H9 (cell line): ENCODE results near the gene TGFA. TPM values are rescaled to one million over a fixed set of nuclear protein-coding genes. Genes with fewer than 3 reads are reported as not detected.
A peak's percentile ranks its signal among the peaks of the same experiment; 100 is the strongest.

Source experiments
- DNase-seq: peaks from one replicate; pipeline ENCODE4 v3.0.0-alpha.2; 2017
- H2AFZ ChIP-seq: one replicate; pipeline ENCODE4 v1.6.1; 2013; ENCODE audit warnings: mild to moderate bottlenecking, low read length, control low read depth, moderate library complexity
- H2AK5ac ChIP-seq: 2 replicates; pipeline ENCODE4 v1.6.1; 2013; ENCODE audit warnings: low read length, control low read depth, mixed read lengths; ENCODE audit not compliant: insufficient read length
- H2BK120ac ChIP-seq: one replicate; pipeline ENCODE4 v1.6.1; 2013; ENCODE audit warnings: low read depth, mild to moderate bottlenecking, low read length, control low read depth, inconsistent platforms; ENCODE audit not compliant: poor library complexity, severe bottlenecking
- H2BK12ac ChIP-seq: 2 replicates; pipeline ENCODE4 v1.6.1; 2013; ENCODE audit warnings: low read length, control low read depth, mixed read lengths, low read depth; ENCODE audit not compliant: insufficient read length
- H2BK15ac ChIP-seq: 2 replicates; pipeline ENCODE4 v1.6.1; 2013; ENCODE audit warnings: low read depth, low read length, control low read depth
- H2BK20ac ChIP-seq: one replicate; pipeline ENCODE4 v1.6.1; 2013; ENCODE audit warnings: low read depth, mild to moderate bottlenecking, low read length, control low read depth, inconsistent platforms; ENCODE audit not compliant: poor library complexity, severe bottlenecking
- H2BK5ac ChIP-seq: 2 replicates; pipeline ENCODE4 v1.6.1; 2013; ENCODE audit warnings: low read length, control low read depth, mixed read lengths; ENCODE audit not compliant: insufficient read length
- H3K14ac ChIP-seq: 2 replicates; pipeline ENCODE4 v1.6.1; 2013; ENCODE audit warnings: low read length, control low read depth; ENCODE audit not compliant: insufficient read depth
- H3K18ac ChIP-seq: 2 replicates; pipeline ENCODE4 v1.6.1; 2013; ENCODE audit warnings: low read depth, mild to moderate bottlenecking, mixed read lengths, low read length, control low read depth; ENCODE audit not compliant: insufficient read length
- H3K23ac ChIP-seq: 2 replicates; pipeline ENCODE4 v1.6.1; 2013; ENCODE audit warnings: low read length, control low read depth, mixed read lengths, low read depth; ENCODE audit not compliant: insufficient read length
- H3K23me2 ChIP-seq: 2 replicates; pipeline ENCODE4 v1.6.1; 2013; ENCODE audit warnings: low read depth, mild to moderate bottlenecking, mixed read lengths, low read length, control low read depth; ENCODE audit not compliant: insufficient read length, poor library complexity, severe bottlenecking
- H3K27ac ChIP-seq: 2 replicates; pipeline ENCODE4 v1.5.1; 2013; ENCODE audit warnings: low read length, control low read depth, mixed read lengths, low read depth; ENCODE audit not compliant: insufficient read length
- H3K27me3 ChIP-seq: 2 replicates; pipeline ENCODE4 v1.6.1; 2013; ENCODE audit warnings: low read length, control low read depth, inconsistent platforms; ENCODE audit not compliant: insufficient read depth
- H3K4ac ChIP-seq: 2 replicates; pipeline ENCODE4 v1.6.1; 2013; ENCODE audit warnings: low read depth, mild to moderate bottlenecking, control low read depth, inconsistent platforms, low read length, moderate library complexity
- H3K4me1 ChIP-seq: 2 replicates; pipeline ENCODE4 v1.6.1; 2013; ENCODE audit warnings: low read length, control low read depth, inconsistent platforms; ENCODE audit not compliant: insufficient read depth
- H3K4me2 ChIP-seq: 2 replicates; pipeline ENCODE4 v1.6.1; 2013; ENCODE audit warnings: low read length, control low read depth, mixed read lengths; ENCODE audit not compliant: insufficient read length, insufficient read depth
- H3K56ac ChIP-seq: 2 replicates; pipeline ENCODE4 v1.6.1; 2013; ENCODE audit warnings: low read depth, mild to moderate bottlenecking, mixed read lengths, low read length, control low read depth; ENCODE audit not compliant: insufficient read length
- H3K79me1 ChIP-seq: 2 replicates; pipeline ENCODE4 v1.6.1; 2013; ENCODE audit warnings: low read depth, mild to moderate bottlenecking, moderate library complexity, low read length, control low read depth, inconsistent platforms; ENCODE audit not compliant: insufficient read depth, poor library complexity, severe bottlenecking
- H3K79me2 ChIP-seq: 2 replicates; pipeline ENCODE4 v1.6.1; 2013; ENCODE audit warnings: low read length, control low read depth, inconsistent platforms; ENCODE audit not compliant: insufficient read depth
- H3K9ac ChIP-seq: 2 replicates; pipeline ENCODE4 v1.6.1; 2013; ENCODE audit warnings: low read length, control low read depth, mixed read lengths; ENCODE audit not compliant: insufficient read length; ENCODE audit errors: extremely low read depth
- H3K9me3 ChIP-seq: one replicate; pipeline ENCODE4 v1.6.1; 2013; ENCODE audit warnings: low read depth, low read length, inconsistent platforms; ENCODE audit not compliant: control insufficient read depth
- H3T11ph ChIP-seq: one replicate; pipeline ENCODE4 v1.6.1; 2013; ENCODE audit warnings: mild to moderate bottlenecking, low read length, control low read depth, inconsistent platforms
- H4K20me1 ChIP-seq: one replicate; pipeline ENCODE4 v1.6.1; 2013; ENCODE audit not compliant: control insufficient read depth, insufficient read length, insufficient read depth
- H4K5ac ChIP-seq: 2 replicates; pipeline ENCODE4 v1.6.1; 2013; ENCODE audit warnings: low read depth, mild to moderate bottlenecking, mixed read lengths, low read length, control low read depth; ENCODE audit not compliant: insufficient read length
- H4K8ac ChIP-seq: replicated peaks from 2 replicates; pipeline ENCODE4 v1.6.1; 2013; ENCODE audit warnings: low read length, control low read depth, mixed read lengths, low read depth; ENCODE audit not compliant: insufficient read length
- H4K91ac ChIP-seq: 2 replicates; pipeline ENCODE4 v1.6.1; 2013; ENCODE audit warnings: low read depth, mild to moderate bottlenecking, moderate library complexity, mixed read lengths, low read length, control low read depth; ENCODE audit not compliant: insufficient read length
- H3K27ac Mint-ChIP-seq, 3 experiments: 2 replicates in 2 of 3; 3 replicates in 1 of 3; pipeline ENCODE4 v1.8.0; 2020 to 2021; ENCODE audit warnings: mixed read lengths in 3 of 3, mild to moderate bottlenecking in 1 of 3, moderate library complexity in 1 of 3
- H3K27me3 Mint-ChIP-seq: 2 replicates; pipeline ENCODE4 v1.8.0; 2021; ENCODE audit warnings: low read depth, mild to moderate bottlenecking, moderate library complexity, mixed read lengths
- H3K36me3 Mint-ChIP-seq, 3 experiments: 2 replicates in 2 of 3; 3 replicates in 1 of 3; pipeline ENCODE4 v1.8.0; 2020 to 2021; ENCODE audit warnings: low read depth in 3 of 3, mixed read lengths in 3 of 3; ENCODE audit not compliant: insufficient read depth in 1 of 3
- H3K4me1 Mint-ChIP-seq, 2 experiments: 2 replicates each; pipeline ENCODE4 v1.8.0; 2020; ENCODE audit warnings: mixed read lengths in 2 of 2
- H3K4me3 Mint-ChIP-seq, 2 experiments: 2 replicates in 1 of 2; 3 replicates in 1 of 2; pipeline ENCODE4 v1.8.0; 2020 to 2021; ENCODE audit warnings: mild to moderate bottlenecking in 2 of 2, mixed read lengths in 2 of 2, moderate library complexity in 1 of 2
- H3K9me3 Mint-ChIP-seq, 2 experiments: 2 replicates in 1 of 2; 3 replicates in 1 of 2; pipeline ENCODE4 v1.8.0; 2020; ENCODE audit warnings: mild to moderate bottlenecking in 2 of 2, mixed read lengths in 2 of 2, moderate library complexity in 1 of 2
- CTCF ChIP-seq: fragments of 200-600 bp; sonication (generic); conservative IDR thresholded peaks from 3 replicates; pipeline ENCODE4 v1.8.0; 2021; ENCODE audit warnings: antibody characterized with exemption, mild to moderate bottlenecking
- WGBS: extraction: QIAGEN DNeasy Blood & Tissue Kit; methylation state at CpG from one replicate; pipeline ENCODE4 v1.1.7; 2013; ENCODE audit warnings: missing lambda C conversion rate, low lambda C conversion rate, mixed read lengths; ENCODE audit not compliant: insufficient read length; ENCODE audit errors: extremely low coverage; 5-methylcytosine and 5-hydroxymethylcytosine counted together
- total RNA-seq: library from RNA; stranded (reverse); gene quantifications from 2 replicates; pipeline ENCODE4 v1.2.1, GENCODE V29; 2021

Gene TGFA
- total RNA-seq, 1 experiment from 2014 or later: 3.3 TPM

DNA sequence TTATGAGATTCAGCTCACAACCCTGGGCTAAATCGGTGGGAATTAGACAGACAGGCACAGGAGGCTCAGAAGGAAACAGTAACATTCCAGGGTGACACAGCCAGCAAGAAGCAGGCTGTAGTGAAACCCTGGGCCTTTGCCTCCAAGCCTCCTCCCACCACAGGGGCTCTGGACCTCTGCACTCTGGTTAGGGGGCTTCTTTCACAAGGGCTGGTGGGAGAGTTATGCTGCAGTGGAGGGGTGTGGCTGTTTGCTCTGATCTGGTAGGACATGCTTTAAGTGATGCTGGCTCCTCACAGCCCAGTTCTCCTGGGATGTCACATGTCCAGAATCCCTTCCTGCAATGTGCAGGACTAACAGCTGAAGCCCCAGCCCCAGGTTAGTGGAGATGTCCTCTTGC lies 109.9 kb downstream of the TGFA start:
- no peaks in the 10 kb centered on the region for H3K27me3 ChIP-seq
- H3K23me2 ChIP-seq: no peaks in the 10 kb centered on the region
- no peak overlapping the region for H4K5ac ChIP-seq
- H3T11ph ChIP-seq: no peak overlapping the region
- H3K56ac ChIP-seq: no peak overlapping the region
- DNase-seq: peak; percentile 17
- H2BK5ac ChIP-seq: no peak overlapping the region
- H3K79me2 ChIP-seq: no peaks in the 10 kb centered on the region
- Mint-ChIP-seq H3K27ac (no peak overlapping the region), H3K36me3 (no peaks in the 10 kb centered on the region), H3K4me1 (no peaks in the 10 kb centered on the region), H3K4me3 (no peak overlapping the region), H3K9me3 (no peaks in the 10 kb centered on the region), H3K27me3 (peaks cover 4% of the 10 kb centered on the region)
- no peak overlapping the region for H3K23ac ChIP-seq
- H2AK5ac ChIP-seq: no peak overlapping the region
- no peaks in the 10 kb centered on the region for H3K79me1 ChIP-seq
- no peak overlapping the region for H4K91ac ChIP-seq
- no peak overlapping the region for H2AFZ ChIP-seq
- no peak overlapping the region for H3K4me2 ChIP-seq
- H2BK15ac ChIP-seq: no peak overlapping the region
- H2BK12ac ChIP-seq: no peak overlapping the region
- no peak overlapping the region for H2BK20ac ChIP-seq
- H2BK120ac ChIP-seq: no peak overlapping the region
- TF ChIP-seq CTCF: no peak
- H3K4ac ChIP-seq: no peak overlapping the region
- no peak overlapping the region for H3K18ac ChIP-seq
- H3K27ac ChIP-seq: no peak overlapping the region
- no peaks in the 10 kb centered on the region for H3K9me3 ChIP-seq
- no peak overlapping the region for H3K14ac ChIP-seq
- no peaks in the 10 kb centered on the region for H4K20me1 ChIP-seq
- no peak overlapping the region for H4K8ac ChIP-seq
- no peaks in the 10 kb centered on the region for H3K4me1 ChIP-seq
- WGBS: no CpG with 5 or more reads among the region's 1 CpG
- H3K9ac ChIP-seq: no peak overlapping the region
